PC-3 (cell line): Measurements from ENCODE around the gene MAD1L1. TPM values are rescaled to one million over a fixed set of nuclear protein-coding genes. Genes with fewer than 3 reads are reported as not detected.

Source experiments
- ATAC-seq: fragments of 200-7000 bp; cut with Tn5 transposase; 2 replicates; pipeline ENCODE4 v1.9.1; 2020; ENCODE audit warnings: mild to moderate bottlenecking, moderate library complexity
- BruUV-seq: library from RNA; stranded (reverse); fragments of 400-500 nt; replicated peaks from 2 replicates; lab custom pipeline; 2021; lab: Mats Ljungman, UMichigan
- CTCF ChIA-PET: fragments of 300-600 bp; sonication (Branson Sonifier 250); formaldehyde crosslinking; loops from one replicate; lab custom pipeline; 2022; ENCODE audit warnings: antibody characterized with exemption; lab: Charles Lee
- POLR2A ChIA-PET: fragments of 300-600 bp; sonication (Branson Sonifier 250); formaldehyde crosslinking; loops from one replicate; lab custom pipeline; 2022; ENCODE audit warnings: antibody characterized with exemption; ENCODE audit not compliant: unreplicated experiment; lab: Charles Lee
- DNase-seq: peaks from one replicate; pipeline ENCODE4 v3.0.0-alpha.2; 2015
- H2AFZ ChIP-seq: fragments of 300-600 bp; sonication (generic); 2 replicates; pipeline ENCODE4 v1.6.0; 2016; ENCODE audit warnings: antibody characterized with exemption, low read length
- H3F3A ChIP-seq: fragments of 300-600 bp; sonication (generic); one replicate; pipeline ENCODE4 v1.6.0; 2017; ENCODE audit warnings: antibody characterized with exemption, low read length, control low read depth, mild to moderate bottlenecking; ENCODE audit not compliant: unreplicated experiment
- H3K27ac ChIP-seq: fragments of 300-600 bp; sonication (generic); 2 replicates; pipeline ENCODE4 v1.5.1; 2016; ENCODE audit warnings: mild to moderate bottlenecking, low read length
- H3K27me3 ChIP-seq: fragments of 300-600 bp; sonication (generic); 2 replicates; pipeline ENCODE4 v1.6.1; 2016; ENCODE audit warnings: low read length, mixed read lengths
- H3K36me3 ChIP-seq: fragments of 300-600 bp; sonication (generic); 2 replicates; pipeline ENCODE4 v1.6.1; 2016; ENCODE audit warnings: low read depth, mixed run types, low read length, mixed read lengths
- H3K4me1 ChIP-seq: fragments of 300-600 bp; sonication (generic); 2 replicates; pipeline ENCODE4 v1.5.1; 2016; ENCODE audit warnings: low read length; ENCODE audit not compliant: insufficient read depth
- H3K4me2 ChIP-seq: fragments of 300-600 bp; sonication (generic); 2 replicates; pipeline ENCODE4 v1.6.0; 2016; ENCODE audit warnings: low read length
- H3K4me3 ChIP-seq: fragments of 300-600 bp; sonication (generic); 2 replicates; pipeline ENCODE4 v1.5.1; 2016; ENCODE audit warnings: mild to moderate bottlenecking, low read length, mixed read lengths
- H3K79me2 ChIP-seq: fragments of 300-600 bp; sonication (generic); 2 replicates; pipeline ENCODE4 v1.6.1; 2017; ENCODE audit warnings: low read length, mixed read lengths
- H3K9ac ChIP-seq: fragments of 300-600 bp; sonication (generic); 2 replicates; pipeline ENCODE4 v1.6.0; 2016; ENCODE audit warnings: mild to moderate bottlenecking, low read length
- H3K9me2 ChIP-seq: fragments of 300-600 bp; sonication (generic); replicated peaks from 2 replicates; pipeline ENCODE4 v1.6.1; 2016; ENCODE audit warnings: mixed run types, low read length, mixed read lengths
- H3K9me3 ChIP-seq: fragments of 300-600 bp; sonication (generic); 2 replicates; pipeline ENCODE4 v1.6.1; 2016; ENCODE audit warnings: low read length, mixed read lengths
- H4K20me1 ChIP-seq: fragments of 300-600 bp; sonication (generic); 2 replicates; pipeline ENCODE4 v1.6.1; 2016; ENCODE audit warnings: low read length, mixed read lengths
- EZH2 ChIP-seq: fragments of 300-600 bp; sonication (generic); IDR thresholded peaks from one replicate; pipeline ENCODE4 v1.6.1; 2017; ENCODE audit warnings: antibody characterized with exemption, mild to moderate bottlenecking, low read length; ENCODE audit not compliant: unreplicated experiment
- EZH2phosphoT487 ChIP-seq: fragments of 300-600 bp; sonication (generic); IDR thresholded peaks from 2 replicates; pipeline ENCODE4 v1.6.1; 2018; ENCODE audit warnings: mild to moderate bottlenecking, antibody characterized with exemption, low read length, borderline replicate concordance
- intact Hi-C: fragments of 100-400 bp; cut with micrococcal nuclease; formaldehyde crosslinking; loops from 2 replicates; pipeline ENCODE4 v1.9.0; 2023
- total RNA-seq: library from RNA; depleted of rRNA; stranded (reverse); fragments of >200 nt; gene quantifications from 2 replicates; pipeline ENCODE4 v1.2.3, GENCODE V29; 2014
- TF ChIP-seq, protein P1 (sequence below): fragments of 300-600 bp; sonication (generic); conservative IDR thresholded peaks from 2 replicates; pipeline ENCODE4 v1.5.1; 2017; ENCODE audit warnings: antibody characterized with exemption, low read depth, mild to moderate bottlenecking, low read length

Gene MAD1L1
- total RNA-seq, 1 experiment from 2014 or later = 88.4 TPM

DNA sequence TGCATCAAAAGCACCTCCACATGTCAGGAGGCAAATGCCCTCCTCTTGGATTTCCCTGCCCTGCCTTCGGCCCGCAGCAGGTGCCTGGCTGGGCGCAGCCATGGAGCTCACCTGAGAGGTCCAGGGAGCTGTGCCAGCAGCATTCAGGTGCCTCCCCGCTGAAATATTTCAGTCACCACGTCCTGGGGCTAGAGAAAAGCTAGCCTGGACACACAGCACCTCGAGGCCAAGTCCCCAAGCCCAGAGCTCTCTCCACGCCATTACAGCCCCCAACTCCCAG is 102.7 kb downstream of the MAD1L1 start:
- Histone ChIP-seq H2AFZ (no peak overlapping the region), H3F3A (no peaks in the 10 kb centered on the region), H3K9ac (no peak overlapping the region), H4K20me1 (no peaks in the 10 kb centered on the region), H3K9me3 (no peaks in the 10 kb centered on the region), H3K27ac (no peak overlapping the region), H3K4me2 (no peak overlapping the region), H3K79me2 (no peaks in the 10 kb centered on the region), H3K4me3 (no peak overlapping the region), H3K27me3 (no peaks in the 10 kb centered on the region), H3K36me3 (no peaks in the 10 kb centered on the region), H3K4me1 (peaks cover 8% of the 10 kb centered on the region; the same call in 1 of the 2 replicates), H3K9me2 (no peaks in the 10 kb centered on the region)
- no peak for TF ChIP-seq EZH2
- TF ChIP-seq, protein P1, sequence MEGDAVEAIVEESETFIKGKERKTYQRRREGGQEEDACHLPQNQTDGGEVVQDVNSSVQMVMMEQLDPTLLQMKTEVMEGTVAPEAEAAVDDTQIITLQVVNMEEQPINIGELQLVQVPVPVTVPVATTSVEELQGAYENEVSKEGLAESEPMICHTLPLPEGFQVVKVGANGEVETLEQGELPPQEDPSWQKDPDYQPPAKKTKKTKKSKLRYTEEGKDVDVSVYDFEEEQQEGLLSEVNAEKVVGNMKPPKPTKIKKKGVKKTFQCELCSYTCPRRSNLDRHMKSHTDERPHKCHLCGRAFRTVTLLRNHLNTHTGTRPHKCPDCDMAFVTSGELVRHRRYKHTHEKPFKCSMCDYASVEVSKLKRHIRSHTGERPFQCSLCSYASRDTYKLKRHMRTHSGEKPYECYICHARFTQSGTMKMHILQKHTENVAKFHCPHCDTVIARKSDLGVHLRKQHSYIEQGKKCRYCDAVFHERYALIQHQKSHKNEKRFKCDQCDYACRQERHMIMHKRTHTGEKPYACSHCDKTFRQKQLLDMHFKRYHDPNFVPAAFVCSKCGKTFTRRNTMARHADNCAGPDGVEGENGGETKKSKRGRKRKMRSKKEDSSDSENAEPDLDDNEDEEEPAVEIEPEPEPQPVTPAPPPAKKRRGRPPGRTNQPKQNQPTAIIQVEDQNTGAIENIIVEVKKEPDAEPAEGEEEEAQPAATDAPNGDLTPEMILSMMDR = no peak
- TF ChIP-seq EZH2phosphoT487 = no peak
- intact Hi-C loops = no loop called here
- no TSS peak for BruUV-seq
- ATAC-seq (no peak), DNase-seq (no peak)
- ChIA-PET CTCF (no interaction called here), POLR2A (no interaction called here)

DNA sequence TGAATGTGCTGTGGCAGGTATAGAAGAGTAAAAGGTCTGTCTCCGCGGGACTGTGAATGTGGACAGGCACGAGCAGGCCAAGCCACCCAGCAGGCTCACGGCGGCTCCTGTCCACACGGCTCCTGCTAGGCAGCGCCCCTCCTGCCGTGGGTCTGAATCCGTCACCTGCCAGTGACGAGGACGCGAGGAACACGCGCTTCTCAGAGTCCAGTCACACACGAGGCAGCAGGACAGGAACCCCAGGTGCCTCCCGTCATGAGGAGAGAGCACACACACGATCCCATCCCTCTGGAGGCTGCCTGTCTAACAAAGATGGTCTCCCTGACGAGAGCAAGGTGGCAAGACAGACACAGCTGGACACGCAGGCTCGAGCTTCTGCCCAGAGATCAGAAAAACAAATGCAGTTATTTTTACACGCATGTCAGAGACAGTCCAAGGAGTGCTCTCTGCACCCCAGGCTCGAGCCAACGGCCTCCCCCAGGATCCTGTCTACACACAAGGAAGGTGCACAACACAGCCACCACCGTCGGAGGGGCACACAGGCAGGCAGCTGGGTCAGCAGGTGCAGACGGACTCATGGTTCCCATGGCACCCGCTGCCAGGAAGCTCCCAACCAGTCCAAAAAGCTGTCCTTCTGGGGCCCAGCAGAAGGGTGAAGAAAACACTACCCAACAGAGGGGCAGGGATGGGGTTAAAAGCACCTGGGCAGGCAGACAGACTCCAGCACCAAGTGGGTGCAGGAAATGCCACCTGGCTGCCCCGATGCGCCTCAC is 103.2 kb downstream of the MAD1L1 start:
- Histone ChIP-seq H3K9me2 (no peaks in the 10 kb centered on the region), H3K36me3 (no peaks in the 10 kb centered on the region), H3K9me3 (no peaks in the 10 kb centered on the region), H4K20me1 (no peaks in the 10 kb centered on the region), H3K27ac (no peak overlapping the region), H2AFZ (no peak overlapping the region), H3K79me2 (no peaks in the 10 kb centered on the region), H3F3A (no peaks in the 10 kb centered on the region), H3K27me3 (no peaks in the 10 kb centered on the region), H3K4me3 (no peak overlapping the region), H3K4me2 (no peak overlapping the region), H3K4me1 (peaks cover 3% of the 10 kb centered on the region; the same call in 1 of the 2 replicates), H3K9ac (no peak overlapping the region)
- TF ChIP-seq, protein P1 = no peak
- TF ChIP-seq EZH2phosphoT487 = no peak
- no peak for TF ChIP-seq EZH2
- ChIA-PET POLR2A (no interaction called here), CTCF (no interaction called here)
- ATAC-seq (no peak), DNase-seq (no peak)
- intact Hi-C loops = no loop called here
- no TSS peak for BruUV-seq

DNA sequence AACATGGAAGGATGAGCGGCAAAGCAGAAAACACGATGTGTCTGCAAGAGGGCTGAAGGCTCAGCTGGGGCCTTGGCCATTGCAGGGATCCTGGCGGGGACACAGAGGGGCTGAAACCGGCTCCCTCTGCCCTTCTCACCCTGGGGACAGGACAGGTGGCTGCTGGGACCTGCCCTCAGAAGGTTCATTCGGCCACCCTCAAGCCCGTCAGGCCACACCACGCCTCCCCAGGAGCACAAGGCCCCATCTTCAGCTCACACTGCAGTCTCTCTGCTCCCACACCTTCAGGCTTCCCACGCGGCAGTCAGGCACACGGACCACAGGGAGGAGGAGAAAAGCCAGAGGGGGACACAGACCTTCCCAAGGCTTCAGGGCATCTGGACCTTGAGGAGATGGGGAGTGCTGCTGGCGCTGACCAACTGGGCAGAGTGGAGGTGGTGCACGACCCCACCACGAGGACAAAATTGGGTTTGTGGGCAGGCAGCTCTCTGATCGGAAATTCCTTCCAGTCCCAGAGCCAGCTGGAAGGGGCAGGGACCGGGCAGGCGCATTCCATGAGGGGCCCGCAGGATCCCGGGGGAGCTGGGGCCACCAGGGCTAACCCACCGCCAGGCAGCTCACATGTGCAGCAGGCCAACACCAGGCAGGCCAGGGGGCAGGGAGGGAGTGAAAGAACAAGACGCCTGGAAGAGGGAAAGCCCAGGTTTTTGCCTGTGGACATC is 104.0 kb downstream of the MAD1L1 start:
- no peaks in the 10 kb centered on the region for H3K36me3 ChIP-seq
- H3K27me3 ChIP-seq = no peaks in the 10 kb centered on the region
- ChIA-PET CTCF (no interaction called here), POLR2A (no interaction called here)
- no TSS peak for BruUV-seq
- no peaks in the 10 kb centered on the region for H3K79me2 ChIP-seq
- H3K4me2 ChIP-seq = no peak overlapping the region
- no peak overlapping the region for H3K4me3 ChIP-seq
- no peak overlapping the region for H3K9ac ChIP-seq
- DNase-seq (no peak), ATAC-seq (no peak)
- no peak overlapping the region for H2AFZ ChIP-seq
- no peaks in the 10 kb centered on the region for H3K9me3 ChIP-seq
- H3K4me1 ChIP-seq = no peaks in the 10 kb centered on the region
- H3F3A ChIP-seq = no peaks in the 10 kb centered on the region
- no peak overlapping the region for H3K27ac ChIP-seq
- H3K9me2 ChIP-seq = no peaks in the 10 kb centered on the region
- intact Hi-C loops = no loop called here
- TF ChIP-seq EZH2 = no peak
- no peaks in the 10 kb centered on the region for H4K20me1 ChIP-seq
